Bronchial epithelial cell (primary cell): ENCODE results near the gene TMEFF2. TPM values are rescaled to one million over a fixed set of nuclear protein-coding genes. Genes with fewer than 3 reads are reported as not detected.

Source experiments
- DNase-seq: peaks from one replicate; pipeline ENCODE4 v3.0.0-alpha.2; 2010; ENCODE audit warnings: low read depth
- FAIRE-seq: peaks from 2 replicates; lab custom pipeline; 2011; peaks lifted over from hg19 to GRCh38; lab: Jason Lieb, UNC
- H3K27me3 ChIP-seq: 2 replicates; pipeline ENCODE4 v1.5.1; 2011; ENCODE audit warnings: low read length; ENCODE audit not compliant: control insufficient read depth, insufficient read depth
- H3K36me3 ChIP-seq: 2 replicates; pipeline ENCODE4 v1.5.1; 2011; ENCODE audit warnings: low read length; ENCODE audit not compliant: control insufficient read depth, insufficient read depth
- H3K4me3 ChIP-seq: 2 replicates; pipeline ENCODE4 v1.5.1; 2011; ENCODE audit warnings: mild to moderate bottlenecking, low read depth, low read length, control low read depth
- total RNA-seq: library from RNA; depleted of rRNA; stranded (reverse); fragments of >200 nt; gene quantifications from 2 replicates; pipeline ENCODE4 v1.2.1, GENCODE V29; 2014
- TF ChIP-seq, protein P1 (sequence below): IDR thresholded peaks from 2 replicates; pipeline ENCODE4 v1.5.1; 2011; ENCODE audit warnings: mild to moderate bottlenecking, moderate library complexity, low read length, control low read depth, inconsistent platforms; ENCODE audit not compliant: insufficient read depth, severe bottlenecking

Gene TMEFF2
- total RNA-seq, 1 donor from 2014 or later: not detected

DNA sequence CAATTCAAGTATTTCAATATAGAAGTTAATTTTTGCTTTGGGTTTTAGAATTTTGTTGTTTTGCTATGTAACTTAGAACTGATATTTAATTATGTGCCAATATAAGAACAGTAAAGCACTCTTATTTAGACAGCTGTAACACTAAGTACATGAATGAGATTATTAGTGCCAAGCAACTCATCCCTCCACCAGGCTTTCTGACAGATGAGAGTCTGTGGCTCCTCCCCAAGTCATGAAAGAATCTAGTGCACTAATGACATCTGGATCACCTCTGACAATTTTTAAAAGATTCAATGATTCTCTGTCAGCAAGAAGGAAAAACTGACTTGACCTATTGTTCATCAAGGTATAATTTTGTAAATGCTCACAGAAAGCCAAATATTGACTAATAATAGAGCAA, 67.8 kb downstream of the TMEFF2 start:
- no peak for FAIRE-seq
- DNase-seq: peak; percentile 2
- TF ChIP-seq, protein P1, sequence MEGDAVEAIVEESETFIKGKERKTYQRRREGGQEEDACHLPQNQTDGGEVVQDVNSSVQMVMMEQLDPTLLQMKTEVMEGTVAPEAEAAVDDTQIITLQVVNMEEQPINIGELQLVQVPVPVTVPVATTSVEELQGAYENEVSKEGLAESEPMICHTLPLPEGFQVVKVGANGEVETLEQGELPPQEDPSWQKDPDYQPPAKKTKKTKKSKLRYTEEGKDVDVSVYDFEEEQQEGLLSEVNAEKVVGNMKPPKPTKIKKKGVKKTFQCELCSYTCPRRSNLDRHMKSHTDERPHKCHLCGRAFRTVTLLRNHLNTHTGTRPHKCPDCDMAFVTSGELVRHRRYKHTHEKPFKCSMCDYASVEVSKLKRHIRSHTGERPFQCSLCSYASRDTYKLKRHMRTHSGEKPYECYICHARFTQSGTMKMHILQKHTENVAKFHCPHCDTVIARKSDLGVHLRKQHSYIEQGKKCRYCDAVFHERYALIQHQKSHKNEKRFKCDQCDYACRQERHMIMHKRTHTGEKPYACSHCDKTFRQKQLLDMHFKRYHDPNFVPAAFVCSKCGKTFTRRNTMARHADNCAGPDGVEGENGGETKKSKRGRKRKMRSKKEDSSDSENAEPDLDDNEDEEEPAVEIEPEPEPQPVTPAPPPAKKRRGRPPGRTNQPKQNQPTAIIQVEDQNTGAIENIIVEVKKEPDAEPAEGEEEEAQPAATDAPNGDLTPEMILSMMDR: no peak
- Histone ChIP-seq H3K27me3 (no peaks in the 10 kb centered on the region), H3K36me3 (no peaks in the 10 kb centered on the region), H3K4me3 (no peak overlapping the region)

DNA sequence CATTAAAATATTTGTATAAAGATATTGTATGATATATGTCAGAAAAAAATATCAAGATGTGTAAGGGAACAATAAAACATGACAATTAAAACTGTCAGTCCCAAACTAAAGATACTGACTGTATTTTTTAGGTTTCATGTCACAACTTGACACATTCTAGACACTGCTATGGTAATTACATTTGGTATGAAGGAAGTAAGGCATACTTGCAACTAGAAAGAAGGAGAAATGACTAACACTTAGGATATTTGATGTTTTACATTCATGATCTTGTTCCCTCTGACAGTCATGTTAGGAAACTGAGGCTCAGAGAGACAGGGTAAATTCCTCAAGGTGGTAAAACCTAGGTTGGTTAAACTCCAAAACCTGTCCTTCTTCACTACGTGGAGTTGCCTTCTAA, 68.3 kb downstream of the TMEFF2 start:
- FAIRE-seq (no peak), DNase-seq (peak; percentile 68)
- TF ChIP-seq, protein P1: no peak
- Histone ChIP-seq H3K36me3 (no peaks in the 10 kb centered on the region), H3K27me3 (no peaks in the 10 kb centered on the region), H3K4me3 (no peak overlapping the region)

DNA sequence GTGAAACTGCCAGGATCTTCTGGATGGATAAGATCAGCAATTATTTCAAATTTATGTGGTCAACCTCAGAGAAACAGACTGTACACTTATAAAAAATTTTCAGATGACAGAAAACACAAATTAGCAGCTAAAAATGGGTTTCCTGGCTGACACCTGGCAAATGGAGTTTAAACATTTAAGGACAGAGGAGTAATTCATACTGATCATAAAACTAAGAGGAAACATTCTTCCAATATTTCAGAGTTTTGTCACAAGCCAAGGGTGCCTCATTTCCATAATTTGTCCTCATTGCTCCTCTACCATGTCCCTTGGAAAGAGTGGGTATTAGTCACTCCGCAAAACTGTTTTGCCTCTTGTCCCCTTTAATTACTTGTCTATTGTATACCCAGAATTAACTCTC, 70.2 kb downstream of the TMEFF2 start:
- DNase-seq (no peak), FAIRE-seq (no peak)
- Histone ChIP-seq H3K27me3 (no peaks in the 10 kb centered on the region), H3K4me3 (no peak overlapping the region), H3K36me3 (no peaks in the 10 kb centered on the region)
- TF ChIP-seq, protein P1: no peak

DNA sequence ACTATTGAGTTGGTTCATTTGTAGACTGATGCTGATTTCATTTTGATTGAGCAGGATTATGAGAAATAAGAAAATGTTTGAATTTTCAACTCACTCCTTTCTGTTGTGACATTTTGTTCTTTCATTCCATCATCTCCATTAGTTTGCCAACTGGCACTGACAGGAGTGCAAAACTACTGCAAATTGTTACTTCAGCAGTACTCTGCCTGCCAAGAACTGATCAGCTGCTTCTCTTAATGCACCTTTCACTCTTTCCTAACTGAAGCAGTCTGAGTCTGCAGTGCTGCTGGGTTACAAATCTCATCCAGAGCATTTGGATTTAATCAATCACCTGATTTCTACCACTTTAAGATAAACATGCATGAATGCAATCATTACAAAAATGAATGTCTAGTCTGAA, 70.9 kb downstream of the TMEFF2 start:
- no peak overlapping the region for H3K4me3 ChIP-seq
- H3K27me3 ChIP-seq: no peaks in the 10 kb centered on the region
- DNase-seq: no peak
- no peaks in the 10 kb centered on the region for H3K36me3 ChIP-seq
- no peak for FAIRE-seq
- TF ChIP-seq, protein P1: no peak

DNA sequence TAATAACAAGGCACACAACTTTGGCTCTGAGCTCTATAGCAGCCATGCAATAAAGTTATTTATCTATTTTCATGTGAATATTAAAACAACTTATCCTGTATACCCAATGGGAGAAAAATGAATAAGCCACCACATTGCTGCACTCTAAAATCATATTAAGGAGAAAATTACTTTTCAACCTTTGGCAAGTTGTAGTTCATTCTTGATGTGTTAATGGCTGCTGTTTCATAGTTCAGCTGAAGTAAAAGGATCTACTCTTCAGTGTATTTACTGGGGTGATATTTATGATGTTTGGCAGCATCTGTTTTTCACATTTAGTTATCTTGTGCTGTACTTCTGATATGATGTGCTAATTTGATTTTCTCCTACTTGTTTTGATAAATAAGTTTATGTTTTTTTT, 71.8 kb downstream of the TMEFF2 start:
- Histone ChIP-seq H3K27me3 (no peaks in the 10 kb centered on the region), H3K36me3 (no peaks in the 10 kb centered on the region), H3K4me3 (no peak overlapping the region)
- TF ChIP-seq, protein P1: no peak
- DNase-seq: no peak
- FAIRE-seq: no peak

DNA sequence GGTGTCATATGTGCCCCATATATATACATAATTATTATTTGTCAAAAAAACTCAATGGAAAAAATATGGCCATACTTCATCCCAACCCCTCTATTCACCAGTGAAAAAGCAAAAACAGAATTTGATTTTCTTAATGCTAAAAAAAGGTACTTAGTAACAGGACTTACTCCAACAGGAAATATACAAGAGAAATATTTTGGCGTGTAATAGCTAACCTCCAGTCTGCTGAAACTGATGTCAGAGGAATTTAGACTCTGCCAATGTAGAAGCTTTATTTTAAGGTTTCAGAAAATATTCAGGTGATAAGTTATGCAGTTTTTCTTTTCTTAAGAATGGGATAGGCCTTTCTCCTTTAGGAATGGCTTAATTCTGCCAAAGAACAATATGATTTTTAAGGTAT, 72.6 kb downstream of the TMEFF2 start:
- TF ChIP-seq, protein P1: no peak
- H3K4me3 ChIP-seq: no peak overlapping the region
- FAIRE-seq (no peak), DNase-seq (no peak)
- H3K36me3 ChIP-seq: no peaks in the 10 kb centered on the region
- no peaks in the 10 kb centered on the region for H3K27me3 ChIP-seq
